HG03342 (cell line): ENCODE results near the gene CFAP90.

Experiments
- ATAC-seq: cut with Tn5 transposase; IDR thresholded peaks from one replicate; pipeline ENCODE4 v1.9.1; 2021; ENCODE audit warnings: mild to moderate bottlenecking, moderate library complexity; ENCODE audit not compliant: unreplicated experiment

Gene CFAP90

GRCh38 chr5:7784683-7785380, 66.1 kb downstream of the CFAP90 start:
- ATAC-seq, result no peak

- ATAC-seq, result no peak
Measured at GRCh38 chr5:7781899-7782298, 69.0 kb downstream of the CFAP90 start.
